Motor neuron (in vitro differentiated cells): Measurements from ENCODE around the gene GK2. TPM values are rescaled to one million over a fixed set of nuclear protein-coding genes. Genes with fewer than 3 reads are reported as not detected.

Source experiments
- ATAC-seq, 8 experiments: fragments of 200-7000 bp; cut with Tn5 transposase; replicated peaks in 6 of 8; 2 replicates each; pipeline ENCODE4 v1.8.0; 2021; ENCODE audit warnings: mild to moderate bottlenecking in 8 of 8, moderate library complexity in 8 of 8
- H3K27ac ChIP-seq, 2 donors: fragments of 250-450 bp; sonication (Bioruptor Pico); 2 replicates each; pipeline ENCODE4 v1.9.0; 2021; ENCODE audit warnings: antibody characterized with exemption in 2 of 2, mild to moderate bottlenecking in 2 of 2, moderate library complexity in 1 of 2
- H3K4me1 ChIP-seq, 2 donors: fragments of 250-450 bp; sonication (Bioruptor Pico); replicated peaks in 1 of 2; 2 replicates each; pipeline ENCODE4 v1.6.1; 2021; ENCODE audit warnings: antibody characterized with exemption in 2 of 2, mild to moderate bottlenecking in 2 of 2, moderate library complexity in 1 of 2
- H3K4me3 ChIP-seq, 5 donors: fragments of 250-450 bp; sonication (Bioruptor Pico); 2 replicates each; pipeline ENCODE4 v1.9.0; 2021; ENCODE audit warnings: antibody characterized with exemption in 5 of 5, mild to moderate bottlenecking in 5 of 5, moderate library complexity in 4 of 5
- WGBS, 10 experiments: fragments of 450-650 bp; shearing (Covaris generic); methylation state at CpG; one replicate each; pipeline ENCODE4 v1.0.0; 2022; 5-methylcytosine and 5-hydroxymethylcytosine counted together
- in situ Hi-C, 9 experiments: fragments of 400-800 bp; cut with MboI; loops; one replicate each; pipeline ENCODE4 v1.15.0; 2021; ENCODE audit warnings: low sequenced_read_pairs in 9 of 9, low pct_unique_long_range_greater_than_20kb in 2 of 9; ENCODE audit not compliant: unreplicated experiment in 9 of 9
- total RNA-seq, 8 experiments: library from RNA; unstranded; fragments of 300-600 nt; gene quantifications; 2 replicates each; pipeline versions ENCODE4 v1.2.3 to v1.2.4, GENCODE V29; 2022

The GK2 gene
- total RNA-seq, 8 experiments from 2014 or later, result 0.08 to 0.14 TPM; not detected in 6

DNA sequence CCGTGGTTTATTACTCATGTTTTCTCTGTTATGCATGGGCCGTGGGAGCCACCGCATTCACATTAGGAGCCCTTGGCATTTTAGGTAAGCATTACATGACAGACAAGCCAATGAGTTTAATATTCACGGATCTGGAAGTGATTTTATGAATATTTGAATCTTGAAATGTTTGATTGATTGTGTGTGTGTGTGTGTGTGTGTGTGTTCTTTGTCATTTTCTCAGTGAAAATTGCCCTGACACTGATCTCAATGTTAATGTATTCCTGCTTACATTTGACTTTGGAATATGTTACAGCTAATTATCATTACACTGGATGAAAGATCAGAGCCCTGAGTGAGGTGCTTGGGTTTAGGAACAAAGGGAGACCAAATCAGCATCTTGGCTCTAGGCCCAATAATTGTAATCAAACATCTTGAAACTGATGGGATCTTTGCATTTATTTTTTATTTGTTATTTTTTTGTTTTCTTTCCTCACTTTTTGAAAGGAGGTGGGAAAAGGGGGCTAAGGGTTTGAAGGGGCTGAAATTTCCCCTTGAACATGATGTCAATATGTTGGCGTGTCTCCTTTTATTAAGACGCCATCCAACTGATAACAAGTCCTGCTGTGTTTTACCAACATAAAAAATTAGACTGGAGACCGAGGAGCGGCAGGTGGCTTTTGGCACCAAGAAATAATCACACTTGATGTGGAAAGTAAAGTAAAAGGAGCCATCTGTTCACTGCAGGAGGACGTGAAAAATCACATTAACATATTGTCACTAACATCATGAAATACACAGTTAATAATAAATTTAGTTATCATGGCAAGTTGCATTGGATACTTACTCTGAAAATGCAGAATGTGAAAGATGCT lies 5.2 kb upstream of the GK2 start:
- H3K4me3 ChIP-seq, result no peak overlapping the region
- ATAC-seq, result peak in 5 of 8 experiments; percentile 38 to 59 (median 44)
- H3K4me1 ChIP-seq, result peaks cover 13 to 20% of the 10 kb centered on the region in 2 donors
- in situ Hi-C loops, result no loop called here
- H3K27ac ChIP-seq, result peak overlapping the region in 1 of 2 donors; percentile 27
- 15 to 72% (median 52%) methylated on average over 2 to 9 of the region's 9 CpGs; no CpG with 5 or more reads in 2 of the 10 experiments for WGBS, 10 experiments

DNA sequence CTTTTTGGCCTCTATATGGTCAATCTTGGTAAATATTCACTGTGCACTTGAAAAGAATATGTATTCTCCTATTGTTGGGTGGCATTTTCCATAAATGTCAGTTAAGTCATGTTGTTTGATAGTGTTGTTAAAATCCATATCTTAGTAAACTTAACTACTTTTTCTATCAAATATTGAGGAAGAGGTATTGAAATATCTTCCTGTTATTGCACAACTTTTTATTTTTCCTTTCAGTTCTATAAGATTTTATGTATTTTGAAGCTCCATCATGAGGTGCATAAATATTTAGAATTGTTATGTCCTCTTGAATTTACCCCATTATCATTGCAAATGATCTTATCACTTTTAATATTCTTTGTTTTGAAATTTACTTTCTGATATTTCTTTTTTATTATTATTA lies 3.4 kb downstream of the GK2 start:
- in situ Hi-C loops, result no loop called here
- H3K4me1 ChIP-seq, result no peaks in the 10 kb centered on the region
- H3K4me3 ChIP-seq, result no peak overlapping the region

DNA sequence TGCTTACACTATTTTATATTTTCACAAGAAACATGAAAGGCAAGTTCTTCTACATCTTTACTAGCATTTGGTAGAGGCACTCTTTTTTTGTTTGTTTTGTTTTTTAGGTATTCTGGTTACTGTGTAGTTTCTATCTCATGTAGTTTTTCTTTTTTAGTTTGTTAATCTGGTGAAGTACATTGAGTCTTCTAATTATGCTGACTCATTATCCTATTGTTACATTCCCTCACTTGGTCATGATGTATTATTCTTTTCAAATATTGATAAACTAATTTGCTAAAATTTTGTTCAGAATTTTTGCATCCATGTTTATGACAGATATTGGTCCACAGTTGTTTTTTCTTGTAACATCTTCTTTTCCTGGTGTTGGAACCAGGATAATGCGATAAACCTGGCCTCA lies 4.7 kb downstream of the GK2 start:
- H3K27ac ChIP-seq, result no peak overlapping the region
- no peak overlapping the region for H3K4me3 ChIP-seq
- ATAC-seq, result no peak
- in situ Hi-C loops, result no loop called here
- H3K4me1 ChIP-seq, result no peaks in the 10 kb centered on the region
- 45 to 100% (median 92%) methylated on average over 1 of the region's 1 CpG; no CpG with 5 or more reads in 2 of the 10 experiments for WGBS, 10 experiments

More for the DNA sequence above, 3.4 kb downstream of the GK2 start:
- H3K27ac ChIP-seq, result no peak overlapping the region
- ATAC-seq, result no peak

DNA sequence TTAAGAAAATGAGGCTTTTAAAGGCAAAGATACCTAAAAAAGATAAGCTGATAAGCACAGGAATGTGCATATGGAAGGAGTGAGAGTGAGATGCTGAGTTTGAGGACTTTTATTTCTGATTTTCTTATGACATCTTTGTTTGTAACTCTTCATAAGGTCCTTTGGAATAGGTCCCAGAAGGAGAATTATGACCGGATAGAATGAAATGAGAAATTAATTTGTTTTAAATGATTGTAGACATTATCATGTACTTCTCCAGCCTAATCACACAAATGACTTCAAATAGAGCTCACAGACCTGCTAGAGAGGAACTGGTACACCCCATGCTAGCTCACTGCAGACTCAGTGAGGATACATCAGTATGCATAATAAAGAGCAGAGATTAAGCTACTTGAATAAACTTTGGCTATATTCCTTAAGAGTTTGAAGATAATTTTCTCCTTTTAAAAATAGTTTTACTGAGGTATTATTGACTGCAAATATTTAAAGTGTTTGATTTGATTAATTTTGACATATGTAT lies 5.6 kb downstream of the GK2 start:
- H3K27ac ChIP-seq, result no peak overlapping the region
- 8 to 100% (median 73%) methylated on average over 1 of the region's 1 CpG; no CpG with 5 or more reads in 4 of the 10 experiments for WGBS, 10 experiments
- no peak overlapping the region for H3K4me3 ChIP-seq
- H3K4me1 ChIP-seq, result no peaks in the 10 kb centered on the region
- in situ Hi-C loops, result no loop called here
- ATAC-seq, result no peak

GRCh38 chr4:79399076-79399475 lies 9.0 kb downstream of the GK2 start:
- Histone ChIP-seq H3K4me3 (no peak overlapping the region), H3K4me1 (no peaks in the 10 kb centered on the region), H3K27ac (no peak overlapping the region)
- ATAC-seq, result no peak
- 0 to 100% (median 100%) methylated on average over 1 of the region's 1 CpG; no CpG with 5 or more reads in 3 of the 10 experiments for WGBS, 10 experiments
- in situ Hi-C loops, result no loop called here

- 14 to 85% (median 65%) methylated on average over 1 to 4 of the region's 5 CpGs for WGBS, 10 experiments
- ATAC-seq, result no peak
These were observed 10.1 kb downstream of the GK2 start for GRCh38 chr4:79397951-79398350.

DNA sequence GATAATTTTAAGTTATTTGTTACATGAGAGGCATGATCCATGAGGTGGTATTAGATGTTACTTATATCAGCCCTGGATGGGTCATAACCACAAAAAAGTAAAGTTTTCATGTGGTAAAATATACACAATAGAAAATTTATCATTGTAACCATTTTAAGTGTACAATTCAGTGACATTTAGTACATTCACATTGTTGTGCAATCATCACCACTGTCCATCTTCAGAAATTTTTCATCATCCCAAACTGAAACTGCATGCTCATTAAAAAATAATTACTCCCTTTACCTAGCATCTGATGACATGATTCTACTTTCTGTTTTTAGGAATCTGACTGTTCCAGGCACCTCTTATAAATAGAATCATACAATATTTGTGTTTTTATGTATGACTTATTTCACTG lies 11.2 kb downstream of the GK2 start:
- Histone ChIP-seq H3K27ac (no peak overlapping the region), H3K4me1 (no peaks in the 10 kb centered on the region), H3K4me3 (no peak overlapping the region)
- no peak for ATAC-seq
- in situ Hi-C loops, result no loop called here

More at GRCh38 chr4:79397951-79398350, 10.1 kb downstream of the GK2 start:
- Histone ChIP-seq H3K27ac (no peak overlapping the region), H3K4me1 (no peaks in the 10 kb centered on the region), H3K4me3 (no peak overlapping the region)
- in situ Hi-C loops, result no loop called here

DNA sequence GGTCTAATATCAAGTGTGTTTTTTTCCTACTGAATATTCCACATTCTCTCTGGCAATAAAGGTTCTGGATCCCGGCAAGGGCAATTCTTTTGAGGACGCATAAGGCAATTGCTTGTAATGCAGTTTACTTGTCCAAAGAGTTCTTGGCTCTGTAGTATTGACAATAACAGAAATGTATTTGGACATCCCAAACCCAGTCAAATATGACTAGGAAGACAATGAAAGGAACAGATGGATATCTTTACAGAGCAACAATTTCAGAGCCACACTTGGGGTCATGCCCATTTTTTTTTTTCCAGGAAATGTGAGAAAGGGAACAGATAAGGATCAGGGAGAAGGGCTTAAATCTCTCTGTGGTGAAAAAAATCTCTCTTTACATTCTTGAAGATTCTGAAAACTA lies 12.2 kb downstream of the GK2 start:
- Histone ChIP-seq H3K27ac (no peak overlapping the region), H3K4me3 (no peak overlapping the region), H3K4me1 (no peaks in the 10 kb centered on the region)
- WGBS, 10 experiments, result 23 to 100% (median 82%) methylated on average over 2 of the region's 2 CpGs; no CpG with 5 or more reads in 1 of the 10 experiments
- no peak for ATAC-seq
- in situ Hi-C loops, result no loop called here

- Histone ChIP-seq H3K4me1 (no peaks in the 10 kb centered on the region), H3K4me3 (no peak overlapping the region), H3K27ac (no peak overlapping the region)
- in situ Hi-C loops, result no loop called here
- WGBS, 10 experiments, result 39 to 100% (median 84%) methylated on average over 2 to 3 of the region's 3 CpGs
- no peak for ATAC-seq
These were observed 17.1 kb downstream of the GK2 start for GRCh38 chr4:79390890-79391289.

DNA sequence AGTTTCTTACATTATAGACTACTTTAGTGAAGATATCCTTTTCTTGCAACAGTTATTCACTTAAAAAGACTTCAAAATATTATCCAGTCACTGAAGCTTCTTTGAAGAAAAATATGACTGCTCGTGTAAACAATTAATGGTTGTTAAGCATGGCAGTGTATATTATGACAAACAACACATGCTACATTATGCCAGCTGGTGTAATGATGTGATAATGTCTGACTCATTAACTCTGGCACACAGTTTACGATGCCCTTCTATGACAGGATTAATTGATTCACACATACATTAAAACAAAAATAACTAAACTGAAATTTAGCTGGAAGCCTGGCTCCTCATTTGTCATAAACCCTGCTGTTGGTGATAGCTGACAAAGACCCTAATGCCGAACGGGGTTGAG lies 22.4 kb downstream of the GK2 start:
- Histone ChIP-seq H3K4me1 (no peaks in the 10 kb centered on the region), H3K4me3 (no peak overlapping the region), H3K27ac (no peak overlapping the region)
- ATAC-seq, result peak in 1 of 8 experiments; percentile 25
- in situ Hi-C loops, result no loop called here
- 20 to 100% (median 73%) methylated on average over 2 to 4 of the region's 4 CpGs; no CpG with 5 or more reads in 2 of the 10 experiments for whole genome bisulfite sequencing, 10 experiments

DNA sequence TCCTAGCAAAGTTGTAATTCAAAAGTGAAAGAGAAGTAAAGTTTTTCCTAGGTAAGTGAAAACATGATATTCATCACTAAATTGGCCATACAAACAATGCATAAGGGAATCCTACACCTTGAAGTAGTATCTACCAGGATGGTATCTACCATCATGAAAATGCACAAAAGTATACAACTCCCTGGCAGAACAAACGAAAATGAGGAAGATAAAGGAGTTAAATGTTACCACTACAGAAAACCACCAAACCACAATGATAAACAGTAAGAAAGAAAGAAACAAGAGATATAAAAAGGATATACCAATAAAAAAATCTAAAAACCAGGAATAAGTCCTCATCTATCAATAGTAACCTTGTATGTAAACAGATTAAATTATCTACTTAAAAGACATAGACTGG lies 26.9 kb downstream of the GK2 start:
- in situ Hi-C loops, result no loop called here

DNA sequence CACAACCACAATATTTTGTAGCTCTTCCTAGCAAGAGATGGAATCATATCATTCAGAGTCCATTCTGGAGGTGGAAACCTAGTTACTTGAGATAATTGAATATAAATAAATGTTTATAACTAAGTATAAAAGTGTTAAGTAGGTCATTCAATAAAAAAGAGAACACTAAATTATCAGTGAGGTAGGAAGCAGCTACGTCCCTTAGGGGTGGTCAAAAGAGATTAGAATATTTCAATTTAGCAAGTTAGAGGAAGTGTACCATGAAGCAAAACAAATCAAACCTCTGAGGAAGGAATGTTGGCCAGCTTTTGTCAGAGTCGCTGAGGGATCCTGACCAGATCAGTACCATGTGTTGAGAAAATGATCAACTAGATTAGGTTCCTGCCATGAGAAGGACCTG lies 38.0 kb downstream of the GK2 start:
- Histone ChIP-seq H3K4me3 (no peak overlapping the region), H3K4me1 (no peaks in the 10 kb centered on the region), H3K27ac (no peak overlapping the region)
- in situ Hi-C loops, result no loop called here
- ATAC-seq, result no peak
- WGBS, 10 experiments, result 31 to 100% (median 88%) methylated on average over 1 to 2 of the region's 2 CpGs; no CpG with 5 or more reads in 1 of the 10 experiments

More for the DNA sequence above, 26.9 kb downstream of the GK2 start:
- Histone ChIP-seq H3K27ac (no peak overlapping the region), H3K4me3 (no peak overlapping the region), H3K4me1 (no peaks in the 10 kb centered on the region)
- 0 to 100% (median 70%) methylated on average over 1 of the region's 1 CpG; no CpG with 5 or more reads in 1 of the 10 experiments for WGBS, 10 experiments
- no peak for ATAC-seq

- in situ Hi-C loops, result no loop called here
- whole genome bisulfite sequencing, 10 experiments, result 0 to 100% (median 87%) methylated on average over 1 to 2 of the region's 2 CpGs
- Histone ChIP-seq H3K4me3 (no peak overlapping the region), H3K27ac (no peak overlapping the region), H3K4me1 (no peaks in the 10 kb centered on the region)
- ATAC-seq, result peak in 3 of 8 experiments; percentile 38 to 83 (median 67)
These were observed 40.9 kb downstream of the GK2 start for GRCh38 chr4:79367096-79367495.

GRCh38 chr4:79366422-79366821 lies 41.6 kb downstream of the GK2 start:
- Histone ChIP-seq H3K27ac (no peak overlapping the region), H3K4me1 (no peaks in the 10 kb centered on the region), H3K4me3 (no peak overlapping the region)
- ATAC-seq, result no peak
- in situ Hi-C loops, result no loop called here
